ENCODE data around the gene CCNF. TPM values are rescaled to one million over a fixed set of nuclear protein-coding genes. Genes with fewer than 3 reads are reported as not detected.
A peak's percentile ranks its signal among the peaks of the same experiment; 100 is the strongest.

The CCNF gene
- total RNA-seq, 2 donors from 2014 or later = 0.68 to 1.5 TPM

DNA sequence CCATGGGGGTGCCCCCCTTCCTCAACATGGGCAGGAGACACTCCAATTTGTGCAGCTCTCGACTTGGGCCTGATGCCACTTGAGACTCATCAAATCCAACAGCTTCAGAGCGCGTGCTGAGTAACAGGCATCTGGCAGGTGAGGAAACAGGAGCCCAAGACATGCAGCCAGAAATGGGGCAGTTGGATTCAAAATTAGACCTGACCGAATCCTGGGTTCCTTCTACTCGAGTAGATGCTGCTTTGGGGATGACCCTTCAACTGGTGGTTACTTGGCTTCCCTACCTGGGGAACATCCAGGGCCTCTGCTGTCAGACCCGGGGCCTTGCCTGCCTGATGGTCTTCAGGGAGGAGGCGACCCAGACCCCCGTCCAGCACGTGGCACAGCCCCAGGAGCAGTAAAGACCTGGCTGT is 41.4 kb downstream of the CCNF start:
- Histone ChIP-seq H3K4me1 (ENCODE audit: control insufficient read depth in 1 of 2, low read depth in 2 of 2) (peaks cover 29 to 44% of the 10 kb centered on the region in 2 donors), H3K4me3 (no peak overlapping the region), H3K9me3 (no peaks in the 10 kb centered on the region), H3K27me3 (replicated peaks; ENCODE audit: insufficient read depth) (no peaks in the 10 kb centered on the region), H3K36me3 (no peaks in the 10 kb centered on the region), H3K27ac (no peak overlapping the region)
- TF ChIP-seq, protein P1, sequence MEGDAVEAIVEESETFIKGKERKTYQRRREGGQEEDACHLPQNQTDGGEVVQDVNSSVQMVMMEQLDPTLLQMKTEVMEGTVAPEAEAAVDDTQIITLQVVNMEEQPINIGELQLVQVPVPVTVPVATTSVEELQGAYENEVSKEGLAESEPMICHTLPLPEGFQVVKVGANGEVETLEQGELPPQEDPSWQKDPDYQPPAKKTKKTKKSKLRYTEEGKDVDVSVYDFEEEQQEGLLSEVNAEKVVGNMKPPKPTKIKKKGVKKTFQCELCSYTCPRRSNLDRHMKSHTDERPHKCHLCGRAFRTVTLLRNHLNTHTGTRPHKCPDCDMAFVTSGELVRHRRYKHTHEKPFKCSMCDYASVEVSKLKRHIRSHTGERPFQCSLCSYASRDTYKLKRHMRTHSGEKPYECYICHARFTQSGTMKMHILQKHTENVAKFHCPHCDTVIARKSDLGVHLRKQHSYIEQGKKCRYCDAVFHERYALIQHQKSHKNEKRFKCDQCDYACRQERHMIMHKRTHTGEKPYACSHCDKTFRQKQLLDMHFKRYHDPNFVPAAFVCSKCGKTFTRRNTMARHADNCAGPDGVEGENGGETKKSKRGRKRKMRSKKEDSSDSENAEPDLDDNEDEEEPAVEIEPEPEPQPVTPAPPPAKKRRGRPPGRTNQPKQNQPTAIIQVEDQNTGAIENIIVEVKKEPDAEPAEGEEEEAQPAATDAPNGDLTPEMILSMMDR (IDR thresholded peaks at IDR 0.05) = no peak
- ATAC-seq (ENCODE audit: insufficient number of reproducible peaks, low FRiP score, low read depth) (no peak), DNase-seq (ENCODE audit: low spot score) (no peak)

GRCh38 chr16:2471016-2471652 is 41.9 kb downstream of the CCNF start, which contains the start of gene NTN3:
Gene NTN3 (plus strand): TSS chr16:2471297. CDS start chr16:2471702, 405 bp downstream.
- ATAC-seq (ENCODE audit: insufficient number of reproducible peaks, low FRiP score, low read depth) (no peak), DNase-seq (ENCODE audit: low spot score) (no peak)
- H3K36me3 ChIP-seq = no peaks in the 10 kb centered on the region
- H3K4me1 ChIP-seq (ENCODE audit: control insufficient read depth in 1 of 2, low read depth in 2 of 2) = peaks cover 34 to 50% of the 10 kb centered on the region in 2 donors
- H3K9me3 ChIP-seq = no peaks in the 10 kb centered on the region
- TF ChIP-seq, protein P1 (IDR thresholded peaks at IDR 0.05) = no peak
- peak within 1 kb of the TSS; percentile 47 for H3K4me3 ChIP-seq
- no peaks in the 10 kb centered on the region for H3K27me3 ChIP-seq (replicated peaks; ENCODE audit: insufficient read depth)
- no peak within 1 kb of the TSS for H3K27ac ChIP-seq

DNA sequence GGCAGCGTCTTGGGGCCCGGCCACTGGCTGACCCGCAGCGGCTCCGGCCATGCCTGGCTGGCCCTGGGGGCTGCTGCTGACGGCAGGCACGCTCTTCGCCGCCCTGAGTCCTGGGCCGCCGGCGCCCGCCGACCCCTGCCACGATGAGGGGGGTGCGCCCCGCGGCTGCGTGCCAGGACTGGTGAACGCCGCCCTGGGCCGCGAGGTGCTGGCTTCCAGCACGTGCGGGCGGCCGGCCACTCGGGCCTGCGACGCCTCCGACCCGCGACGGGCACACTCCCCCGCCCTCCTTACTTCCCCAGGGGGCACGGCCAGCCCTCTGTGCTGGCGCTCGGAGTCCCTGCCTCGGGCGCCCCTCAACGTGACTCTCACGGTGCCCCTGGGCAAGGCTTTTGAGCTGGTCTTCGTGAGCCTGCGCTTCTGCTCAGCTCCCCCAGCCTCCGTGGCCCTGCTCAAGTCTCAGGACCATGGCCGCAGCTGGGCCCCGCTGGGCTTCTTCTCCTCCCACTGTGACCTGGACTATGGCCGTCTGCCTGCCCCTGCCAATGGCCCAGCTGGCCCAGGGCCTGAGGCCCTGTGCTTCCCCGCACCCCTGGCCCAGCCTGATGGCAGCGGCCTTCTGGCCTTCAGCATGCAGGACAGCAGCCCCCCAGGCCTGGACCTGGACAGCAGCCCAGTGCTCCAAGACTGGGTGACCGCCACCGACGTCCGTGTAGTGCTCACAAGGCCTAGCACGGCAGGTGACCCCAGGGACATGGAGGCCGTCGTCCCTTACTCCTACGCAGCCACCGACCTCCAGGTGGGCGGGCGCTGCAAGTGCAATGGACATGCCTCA is 42.6 kb downstream of the CCNF start:
- ATAC-seq (ENCODE audit: insufficient number of reproducible peaks, low FRiP score, low read depth) (no peak), DNase-seq (ENCODE audit: low spot score) (no peak)
- Histone ChIP-seq H3K9me3 (no peaks in the 10 kb centered on the region), H3K36me3 (no peaks in the 10 kb centered on the region), H3K4me1 (ENCODE audit: control insufficient read depth in 1 of 2, low read depth in 2 of 2) (peaks cover 34 to 50% of the 10 kb centered on the region in 2 donors), H3K27ac (no peak overlapping the region), H3K4me3 (peak overlapping the region; percentile 47), H3K27me3 (replicated peaks; ENCODE audit: insufficient read depth) (no peaks in the 10 kb centered on the region)
- TF ChIP-seq, protein P1 (IDR thresholded peaks at IDR 0.05) = no peak

DNA sequence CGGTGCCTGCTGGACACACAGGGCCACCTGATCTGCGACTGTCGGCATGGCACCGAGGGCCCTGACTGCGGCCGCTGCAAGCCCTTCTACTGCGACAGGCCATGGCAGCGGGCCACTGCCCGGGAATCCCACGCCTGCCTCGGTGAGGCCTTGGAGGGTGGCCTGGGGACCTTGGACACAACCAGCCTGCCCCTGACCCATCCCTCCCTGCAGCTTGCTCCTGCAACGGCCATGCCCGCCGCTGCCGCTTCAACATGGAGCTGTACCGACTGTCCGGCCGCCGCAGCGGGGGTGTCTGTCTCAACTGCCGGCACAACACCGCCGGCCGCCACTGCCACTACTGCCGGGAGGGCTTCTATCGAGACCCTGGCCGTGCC is 43.2 kb downstream of the CCNF start:
- peaks cover 34 to 50% of the 10 kb centered on the region in 2 donors for H3K4me1 ChIP-seq (ENCODE audit: control insufficient read depth in 1 of 2, low read depth in 2 of 2)
- DNase-seq (ENCODE audit: low spot score) = no peak
- H3K27me3 ChIP-seq (replicated peaks; ENCODE audit: insufficient read depth) = no peaks in the 10 kb centered on the region
- no peak overlapping the region for H3K27ac ChIP-seq
- TF ChIP-seq, protein P1 (IDR thresholded peaks at IDR 0.05) = no peak
- no peak for ATAC-seq (ENCODE audit: insufficient number of reproducible peaks, low FRiP score, low read depth)
- H3K36me3 ChIP-seq = no peaks in the 10 kb centered on the region
- no peak overlapping the region for H3K4me3 ChIP-seq
- H3K9me3 ChIP-seq = no peaks in the 10 kb centered on the region

DNA sequence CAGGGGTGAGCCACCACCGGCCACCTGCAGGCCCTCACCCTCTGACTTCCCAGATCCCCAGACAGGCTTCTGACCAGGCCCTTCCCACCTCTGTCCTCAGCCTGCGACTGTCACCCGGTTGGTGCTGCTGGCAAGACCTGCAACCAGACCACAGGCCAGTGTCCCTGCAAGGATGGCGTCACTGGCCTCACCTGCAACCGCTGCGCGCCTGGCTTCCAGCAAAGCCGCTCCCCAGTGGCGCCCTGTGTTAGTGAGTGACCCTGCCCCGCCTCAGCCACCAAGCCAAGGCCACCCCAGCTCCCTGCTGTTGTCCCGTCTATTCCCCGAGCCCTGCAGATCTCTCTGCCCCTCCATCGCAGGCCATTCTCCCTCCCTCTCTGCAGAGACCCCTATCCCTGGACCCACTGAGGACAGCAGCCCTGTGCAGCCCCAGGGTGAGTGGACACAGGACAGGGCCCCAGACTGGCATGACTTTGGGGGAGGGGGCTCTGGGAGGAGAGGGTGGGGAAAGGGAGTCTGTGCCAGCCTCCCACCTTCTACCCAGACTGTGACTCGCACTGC is 43.7 kb downstream of the CCNF start:
- ATAC-seq (ENCODE audit: insufficient number of reproducible peaks, low FRiP score, low read depth) (no peak), DNase-seq (ENCODE audit: low spot score) (no peak)
- Histone ChIP-seq H3K9me3 (no peaks in the 10 kb centered on the region), H3K27me3 (replicated peaks; ENCODE audit: insufficient read depth) (no peaks in the 10 kb centered on the region), H3K4me1 (ENCODE audit: control insufficient read depth in 1 of 2, low read depth in 2 of 2) (peaks cover 32 to 47% of the 10 kb centered on the region in 2 donors), H3K36me3 (no peaks in the 10 kb centered on the region), H3K4me3 (no peak overlapping the region), H3K27ac (no peak overlapping the region)
- TF ChIP-seq, protein P1 (IDR thresholded peaks at IDR 0.05) = no peak
